WTC11 (cell line): Measurements from ENCODE around the gene GDF11. TPM values are rescaled to one million over a fixed set of nuclear protein-coding genes. Genes with fewer than 3 reads are reported as not detected.

Experiments
- ATAC-seq: fragments of 200-7000 bp; cut with Tn5 transposase; 2 replicates; pipeline ENCODE4 v1.10.0; 2021; ENCODE audit warnings: mild to moderate bottlenecking, moderate library complexity
- CTCF ChIA-PET: fragments of 300-600 bp; sonication (Branson Sonifier 250); formaldehyde crosslinking; loops from one replicate; lab custom pipeline; 2021; ENCODE audit warnings: antibody characterized with exemption; lab: Charles Lee
- POLR2A ChIA-PET: fragments of 350-600 bp; sonication (Branson Sonifier 250); formaldehyde crosslinking; loops from one replicate; lab custom pipeline; 2021; ENCODE audit warnings: antibody characterized with exemption; lab: Charles Lee
- DNase-seq: peaks from one replicate; pipeline ENCODE4 v3.0.0; 2021; ENCODE audit warnings: low spot score
- H3K27ac Mint-ChIP-seq: 2 replicates; pipeline ENCODE4 v1.8.0; 2021; ENCODE audit warnings: mixed read lengths
- H3K27me3 Mint-ChIP-seq: 2 replicates; pipeline ENCODE4 v1.8.0; 2021; ENCODE audit warnings: low read depth, mild to moderate bottlenecking, moderate library complexity, mixed read lengths
- H3K36me3 Mint-ChIP-seq: 2 replicates; pipeline ENCODE4 v1.8.0; 2021; ENCODE audit warnings: mixed read lengths
- H3K4me1 Mint-ChIP-seq: 2 replicates; pipeline ENCODE4 v1.8.0; 2022; ENCODE audit warnings: mixed read lengths
- H3K4me3 Mint-ChIP-seq: 2 replicates; pipeline ENCODE4 v1.8.0; 2021; ENCODE audit warnings: mild to moderate bottlenecking, moderate library complexity, mixed read lengths
- H3K9me3 Mint-ChIP-seq: 2 replicates; pipeline ENCODE4 v1.8.0; 2021; ENCODE audit warnings: mixed read lengths
- CREB1 ChIP-seq: sonication (generic); formaldehyde crosslinking; IDR thresholded peaks from 2 replicates; pipeline ENCODE4 v1.8.0; 2023; ENCODE audit warnings: mild to moderate bottlenecking, missing genetic modification reagents
- FOXJ3 ChIP-seq: sonication (generic); formaldehyde crosslinking; IDR thresholded peaks from 2 replicates; pipeline ENCODE4 v1.9.0; 2021; ENCODE audit warnings: missing genetic modification reagents, mild to moderate bottlenecking, borderline replicate concordance
- GTF2I ChIP-seq: fragments of 250-450 bp; sonication (Bioruptor Pico); conservative IDR thresholded peaks from 2 replicates; pipeline ENCODE4 v1.4.0; 2021; ENCODE audit warnings: mild to moderate bottlenecking
- SMAD3 ChIP-seq: sonication (generic); formaldehyde crosslinking; IDR thresholded peaks from 2 replicates; pipeline ENCODE4 v1.8.0; 2022; ENCODE audit warnings: missing genetic modification reagents, mild to moderate bottlenecking, borderline replicate concordance
- TP53 ChIP-seq: sonication (generic); formaldehyde crosslinking; IDR thresholded peaks from 2 replicates; pipeline ENCODE4 v1.8.1; 2023; ENCODE audit warnings: mild to moderate bottlenecking, missing genetic modification reagents
- ZNF138 ChIP-seq: sonication (generic); formaldehyde crosslinking; conservative IDR thresholded peaks from 2 replicates; pipeline ENCODE4 v1.8.1; 2022; ENCODE audit warnings: mild to moderate bottlenecking, moderate library complexity, missing genetic modification reagents
- ZNF263 ChIP-seq: sonication (generic); formaldehyde crosslinking; IDR thresholded peaks from 2 replicates; pipeline ENCODE4 v1.8.1; 2022; ENCODE audit warnings: low read depth, mild to moderate bottlenecking, moderate library complexity, missing genetic modification reagents
- ZNF416 ChIP-seq: fragments of 250-450 bp; sonication (Bioruptor Pico); IDR thresholded peaks from 2 replicates; pipeline ENCODE4 v1.9.0; 2021; ENCODE audit warnings: mild to moderate bottlenecking, inconsistent platforms
- ZNF671 ChIP-seq: fragments of 250-450 bp; sonication (Bioruptor Pico); IDR thresholded peaks from 2 replicates; pipeline ENCODE4 v1.8.0; 2021; ENCODE audit warnings: mild to moderate bottlenecking
- ZSCAN18 ChIP-seq: fragments of 250-450 bp; sonication (Bioruptor Pico); IDR thresholded peaks from 2 replicates; pipeline ENCODE4 v2.1.2; 2022; ENCODE audit warnings: mild to moderate bottlenecking, moderate library complexity
- total RNA-seq: library from RNA; stranded (reverse); gene quantifications from 3 replicates; pipeline ENCODE4 v1.2.3, GENCODE V29; 2021
- TF ChIP-seq, protein P1 (sequence below): fragments of 250-450 bp; sonication (Bioruptor Pico); IDR thresholded peaks from 2 replicates; pipeline ENCODE4 v1.9.0; 2021; ENCODE audit warnings: mild to moderate bottlenecking
- TF ChIP-seq, protein P2 (sequence below): sonication (generic); formaldehyde crosslinking; IDR thresholded peaks from 2 replicates; pipeline ENCODE4 v1.8.1; 2023; ENCODE audit warnings: mild to moderate bottlenecking, missing genetic modification reagents, moderate library complexity

The GDF11 gene
- total RNA-seq, 1 experiment from 2014 or later, result 16.9 TPM

DNA sequence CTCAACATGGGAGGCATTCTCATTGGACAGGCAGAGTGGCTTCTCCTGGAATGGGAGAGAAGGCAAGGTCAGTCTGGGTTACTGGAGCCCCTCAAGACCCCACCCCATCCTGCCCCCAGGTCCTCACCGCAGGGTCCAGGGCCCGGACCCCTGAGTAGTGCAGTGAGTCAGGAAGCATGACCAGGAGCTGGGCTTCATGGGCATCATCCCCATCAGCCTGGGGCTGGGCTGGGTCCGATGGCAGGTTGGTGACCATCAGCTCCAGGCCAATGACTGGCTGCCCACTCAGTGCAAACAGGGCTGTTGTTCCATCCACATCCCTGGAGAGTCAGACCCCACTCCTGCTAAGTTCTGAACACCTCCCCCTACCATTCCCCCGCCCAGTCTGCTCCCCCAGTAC, 48.3 kb upstream of the GDF11 start:
- H3K4me3 Mint-ChIP-seq, result no peak overlapping the region
- H3K27ac Mint-ChIP-seq, result no peak overlapping the region
- ATAC-seq (no peak), DNase-seq (no peak)
- TF ChIP-seq, protein P1, sequence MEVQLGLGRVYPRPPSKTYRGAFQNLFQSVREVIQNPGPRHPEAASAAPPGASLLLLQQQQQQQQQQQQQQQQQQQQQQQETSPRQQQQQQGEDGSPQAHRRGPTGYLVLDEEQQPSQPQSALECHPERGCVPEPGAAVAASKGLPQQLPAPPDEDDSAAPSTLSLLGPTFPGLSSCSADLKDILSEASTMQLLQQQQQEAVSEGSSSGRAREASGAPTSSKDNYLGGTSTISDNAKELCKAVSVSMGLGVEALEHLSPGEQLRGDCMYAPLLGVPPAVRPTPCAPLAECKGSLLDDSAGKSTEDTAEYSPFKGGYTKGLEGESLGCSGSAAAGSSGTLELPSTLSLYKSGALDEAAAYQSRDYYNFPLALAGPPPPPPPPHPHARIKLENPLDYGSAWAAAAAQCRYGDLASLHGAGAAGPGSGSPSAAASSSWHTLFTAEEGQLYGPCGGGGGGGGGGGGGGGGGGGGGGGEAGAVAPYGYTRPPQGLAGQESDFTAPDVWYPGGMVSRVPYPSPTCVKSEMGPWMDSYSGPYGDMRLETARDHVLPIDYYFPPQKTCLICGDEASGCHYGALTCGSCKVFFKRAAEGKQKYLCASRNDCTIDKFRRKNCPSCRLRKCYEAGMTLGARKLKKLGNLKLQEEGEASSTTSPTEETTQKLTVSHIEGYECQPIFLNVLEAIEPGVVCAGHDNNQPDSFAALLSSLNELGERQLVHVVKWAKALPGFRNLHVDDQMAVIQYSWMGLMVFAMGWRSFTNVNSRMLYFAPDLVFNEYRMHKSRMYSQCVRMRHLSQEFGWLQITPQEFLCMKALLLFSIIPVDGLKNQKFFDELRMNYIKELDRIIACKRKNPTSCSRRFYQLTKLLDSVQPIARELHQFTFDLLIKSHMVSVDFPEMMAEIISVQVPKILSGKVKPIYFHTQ, result no peak
- H3K9me3 Mint-ChIP-seq, result no peaks in the 10 kb centered on the region
- CTCF ChIA-PET, result interaction anchor here (1.0 to 3.1 kb wide), 2 partner anchors 12 to 13 kb away, joined by 3 to 27 read pairs; partner anchors contain the start of gene ITGA7
- H3K4me1 Mint-ChIP-seq, result no peaks in the 10 kb centered on the region
- POLR2A ChIA-PET, result interaction anchor here (0.9 kb wide), 1 partner anchor 10 kb away, joined by 3 read pairs; no protein-coding TSS in a partner anchor
- peaks cover 24% of the 10 kb centered on the region for H3K36me3 Mint-ChIP-seq
- no peaks in the 10 kb centered on the region for H3K27me3 Mint-ChIP-seq

- Mint-ChIP-seq H3K27me3 (no peaks in the 10 kb centered on the region), H3K4me3 (no peak overlapping the region), H3K27ac (no peak overlapping the region), H3K36me3 (peaks cover 24% of the 10 kb centered on the region), H3K9me3 (no peaks in the 10 kb centered on the region), H3K4me1 (no peaks in the 10 kb centered on the region)
- ATAC-seq (no peak), DNase-seq (no peak)
- POLR2A ChIA-PET, result no interaction called here
- no peak for TF ChIP-seq ZNF138
- CTCF ChIA-PET, result interaction anchor here (1.4 to 3.1 kb wide), 2 partner anchors 11 to 14 kb away, joined by 5 to 27 read pairs; partner anchors contain the start of gene ITGA7
These were observed 47.6 kb upstream of the GDF11 start for GRCh38 chr12:55695349-55695748.

- Mint-ChIP-seq H3K36me3 (peaks cover 22% of the 10 kb centered on the region), H3K27ac (no peak overlapping the region), H3K9me3 (no peaks in the 10 kb centered on the region), H3K4me3 (no peak overlapping the region), H3K27me3 (no peaks in the 10 kb centered on the region), H3K4me1 (no peaks in the 10 kb centered on the region)
- POLR2A ChIA-PET, result interaction anchor here (0.5 kb wide), 1 partner anchor 34 kb away, joined by 3 read pairs; no protein-coding TSS in a partner anchor
- DNase-seq (no peak), ATAC-seq (no peak)
- CTCF ChIA-PET, result interaction anchor here (1.4 to 3.1 kb wide), 2 partner anchors 10 to 15 kb away, joined by 5 to 27 read pairs; partner anchors contain the start of gene ITGA7
- TF ChIP-seq ZNF263 (CRISPR knock-in tag), result no peak
- TF ChIP-seq SMAD3, result no peak
These were observed 46.8 kb upstream of the GDF11 start for GRCh38 chr12:55696141-55696540.

DNA sequence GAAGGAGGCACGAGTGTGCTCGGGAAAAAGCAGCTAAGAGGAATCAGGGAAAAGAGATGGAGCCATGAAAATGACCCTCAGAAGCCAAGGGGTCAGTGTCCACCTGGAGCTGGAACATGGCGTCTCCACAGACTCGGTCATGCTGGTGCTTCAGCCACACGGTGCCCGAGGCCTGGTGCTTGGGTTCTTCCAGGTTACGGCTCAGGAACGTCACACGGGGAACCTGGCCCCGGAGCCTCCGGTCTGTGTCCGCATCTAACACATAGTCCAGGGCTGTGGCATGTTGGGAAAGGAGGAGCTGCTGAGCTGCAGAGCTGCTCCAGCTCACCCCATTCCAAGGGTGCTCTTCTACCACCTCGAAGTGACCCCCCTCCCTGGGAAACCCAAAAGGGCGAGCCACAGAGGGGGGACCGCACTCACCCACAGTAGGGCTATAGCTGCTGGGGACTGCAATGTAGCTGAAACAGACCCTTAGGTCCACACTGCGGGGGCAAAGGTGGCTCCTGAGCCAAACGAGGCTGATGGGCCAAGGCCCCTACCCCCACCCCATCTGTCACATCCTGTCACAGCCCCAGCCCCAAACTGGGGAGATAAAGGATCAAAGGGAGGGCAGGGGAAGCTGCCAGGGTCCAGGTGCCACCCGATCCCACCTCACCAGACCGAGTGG, 46.0 kb upstream of the GDF11 start:
- TF ChIP-seq FOXJ3 (CRISPR knock-in tag) (no peak), ZSCAN18 (CRISPR knock-in tag) (no peak), ZNF671 (no peak), GTF2I (no peak)
- TF ChIP-seq, all 79 proteins: peak for 0
- Mint-ChIP-seq H3K9me3 (no peaks in the 10 kb centered on the region), H3K27ac (peak overlapping the region; percentile 32; the same call in 1 of the 2 replicates), H3K27me3 (no peaks in the 10 kb centered on the region), H3K36me3 (peaks cover 21% of the 10 kb centered on the region), H3K4me3 (no peak overlapping the region), H3K4me1 (no peaks in the 10 kb centered on the region)
- no peak for DNase-seq
- POLR2A ChIA-PET, result no interaction called here
- CTCF ChIA-PET, result interaction anchor here (1.4 to 3.1 kb wide), 2 partner anchors 10 to 15 kb away, joined by 5 to 27 read pairs; partner anchors contain the start of gene ITGA7
- no peak for ATAC-seq

DNA sequence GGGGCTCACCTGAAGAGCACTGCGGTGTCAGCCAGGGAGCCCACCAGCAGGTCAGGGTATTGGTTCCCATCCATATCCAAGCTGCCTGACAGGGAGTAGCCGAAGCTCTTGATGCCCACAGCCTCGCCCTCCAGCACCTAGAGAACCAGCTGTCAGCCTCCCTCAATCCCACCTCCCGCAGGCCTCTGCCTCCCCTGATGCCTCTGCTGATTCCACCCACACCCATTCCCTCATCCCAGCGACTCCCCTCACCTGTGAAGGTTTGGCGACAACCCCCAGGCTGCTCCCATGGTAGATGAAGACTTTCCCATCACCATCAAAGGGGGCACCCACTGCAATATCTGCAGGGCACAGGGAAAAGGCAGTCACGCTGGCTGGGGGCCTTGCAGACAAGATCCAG, 45.2 kb upstream of the GDF11 start:
- TF ChIP-seq CREB1 (CRISPR knock-in tag) (no peak), ZNF416 (CRISPR knock-in tag) (no peak), TP53 (no peak)
- TF ChIP-seq, protein P2, sequence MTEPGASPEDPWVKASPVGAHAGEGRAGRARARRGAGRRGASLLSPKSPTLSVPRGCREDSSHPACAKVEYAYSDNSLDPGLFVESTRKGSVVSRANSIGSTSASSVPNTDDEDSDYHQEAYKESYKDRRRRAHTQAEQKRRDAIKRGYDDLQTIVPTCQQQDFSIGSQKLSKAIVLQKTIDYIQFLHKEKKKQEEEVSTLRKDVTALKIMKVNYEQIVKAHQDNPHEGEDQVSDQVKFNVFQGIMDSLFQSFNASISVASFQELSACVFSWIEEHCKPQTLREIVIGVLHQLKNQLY (CRISPR knock-in tag), result no peak
- no peaks in the 10 kb centered on the region for H3K27me3 Mint-ChIP-seq
- CTCF ChIA-PET, result interaction anchor here (3.1 kb wide), 1 partner anchor 9 kb away, joined by 27 read pairs; the partner anchor contains the start of gene ITGA7
- H3K27ac Mint-ChIP-seq, result no peak overlapping the region
- peaks cover 16% of the 10 kb centered on the region for H3K36me3 Mint-ChIP-seq
- DNase-seq, result no peak
- POLR2A ChIA-PET, result no interaction called here
- no peak overlapping the region for H3K4me3 Mint-ChIP-seq
- no peaks in the 10 kb centered on the region for H3K9me3 Mint-ChIP-seq
- no peaks in the 10 kb centered on the region for H3K4me1 Mint-ChIP-seq
- ATAC-seq, result no peak
